Neural cell (in vitro differentiated cells): ENCODE results near the gene CABCOCO1.

Source experiments
- CTCF ChIP-seq: fragments of 450-650 bp; IDR thresholded peaks from 2 replicates; pipeline ENCODE4 v1.5.1; 2014; ENCODE audit warnings: antibody characterized with exemption, mild to moderate bottlenecking, moderate library complexity; ENCODE audit not compliant: poor library complexity, severe bottlenecking
- EP300 ChIP-seq: fragments of 450-650 bp; conservative IDR thresholded peaks from 2 replicates; pipeline ENCODE4 v1.6.1; 2014; ENCODE audit warnings: antibody characterized with exemption, mild to moderate bottlenecking, moderate library complexity; ENCODE audit not compliant: poor library complexity, severe bottlenecking
- REST ChIP-seq: IDR thresholded peaks from 2 replicates; pipeline ENCODE4 v1.6.1; 2012; ENCODE audit warnings: borderline replicate concordance
- TAF1 ChIP-seq: IDR thresholded peaks from 2 replicates; pipeline ENCODE4 v1.6.1; 2012; ENCODE audit warnings: low read depth

DNA sequence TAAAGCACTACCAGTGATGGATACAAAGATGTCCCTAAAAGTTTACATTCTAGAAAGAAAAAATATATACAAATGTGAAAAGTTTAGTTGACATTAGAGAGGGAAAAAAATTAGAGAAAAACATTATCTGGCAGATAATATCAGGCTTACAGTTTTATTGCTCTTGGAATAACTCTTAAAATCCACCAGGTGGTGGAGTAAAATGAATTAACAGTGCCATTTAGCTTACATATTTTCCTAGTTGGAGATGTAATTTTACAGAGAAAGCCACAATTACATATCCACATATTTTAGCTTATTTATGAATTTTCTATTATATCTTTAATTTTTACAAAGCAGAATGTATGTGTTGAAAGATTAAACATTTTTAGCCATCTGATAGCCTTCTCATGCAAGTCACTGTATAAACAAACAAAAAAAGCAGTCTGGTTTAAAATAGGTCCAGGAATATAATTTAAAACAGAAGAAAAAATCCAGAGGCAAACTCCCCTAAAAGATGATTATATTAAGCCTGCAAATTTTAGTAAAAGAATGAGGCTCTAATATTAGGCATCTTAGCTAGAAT is 6.5 kb downstream of the CABCOCO1 start:
- TF ChIP-seq CTCF (no peak), TAF1 (no peak), REST (no peak), EP300 (no peak)
